ENCODE results near the gene SIGLEC14. TPM values are rescaled to one million over a fixed set of nuclear protein-coding genes. Genes with fewer than 3 reads are reported as not detected.

The SIGLEC14 gene
- total and polyA plus RNA-seq, 10 donors, result 13.3 to 101 (median 48.9) TPM; not detected in 2

GRCh38 chr19:51651216-51651846 is 4.7 kb upstream of the SIGLEC14 start:
- Histone ChIP-seq H3K4me3 (peak overlapping the region in 1 of 8 donors; percentile 38), H3K27me3 (replicated peaks in 1 of 7) (no peaks in the 10 kb centered on the region), H3K27ac (peak overlapping the region in 7 of 8 donors; percentile 49 to 84 (median 74)), H3K4me1 (peaks cover 0 to 72% (median 28%) of the 10 kb centered on the region in 6 donors), H3K36me3 (no peaks in the 10 kb centered on the region), H3K9me3 (no peaks in the 10 kb centered on the region)
- TF ChIP-seq POLR2AphosphoS5 (IDR thresholded peaks at IDR 0.05), result peak in 1 of 3 donors; percentile 35
- TF ChIP-seq POLR2A (IDR thresholded peaks at IDR 0.05), result no peak
- no peak for DNase-seq
- WGBS, 5 donors, result 41 to 66% (median 54%) methylated on average over 7 of the region's 7 CpGs
- intact Hi-C loops (cut with DNase I; ENCODE audit: low total_unique reads), result loop anchor here (10.0 kb wide), 1 partner anchor 237 kb away; the partner anchor contains the start of gene SIGLEC10

- peak overlapping the region in 7 of 8 donors; percentile 56 to 88 (median 74) for H3K27ac ChIP-seq
- peaks cover 0 to 29% (median 4%) of the 10 kb centered on the region in 6 donors for H3K36me3 ChIP-seq
- peaks cover 4 to 79% (median 24%) of the 10 kb centered on the region in 6 donors for H3K4me1 ChIP-seq
- intact Hi-C loops (cut with DNase I; ENCODE audit: low total_unique reads), result no loop called here
- H3K4me3 ChIP-seq, result peak overlapping the region in 1 of 8 donors; percentile 51
- no peak for DNase-seq
- H3K9me3 ChIP-seq, result no peaks in the 10 kb centered on the region
- H3K27me3 ChIP-seq (replicated peaks in 1 of 7), result no peaks in the 10 kb centered on the region
- WGBS, 5 donors, result 86 to 96% (median 92%) methylated on average over 6 of the region's 6 CpGs
- TF ChIP-seq, protein P1, sequence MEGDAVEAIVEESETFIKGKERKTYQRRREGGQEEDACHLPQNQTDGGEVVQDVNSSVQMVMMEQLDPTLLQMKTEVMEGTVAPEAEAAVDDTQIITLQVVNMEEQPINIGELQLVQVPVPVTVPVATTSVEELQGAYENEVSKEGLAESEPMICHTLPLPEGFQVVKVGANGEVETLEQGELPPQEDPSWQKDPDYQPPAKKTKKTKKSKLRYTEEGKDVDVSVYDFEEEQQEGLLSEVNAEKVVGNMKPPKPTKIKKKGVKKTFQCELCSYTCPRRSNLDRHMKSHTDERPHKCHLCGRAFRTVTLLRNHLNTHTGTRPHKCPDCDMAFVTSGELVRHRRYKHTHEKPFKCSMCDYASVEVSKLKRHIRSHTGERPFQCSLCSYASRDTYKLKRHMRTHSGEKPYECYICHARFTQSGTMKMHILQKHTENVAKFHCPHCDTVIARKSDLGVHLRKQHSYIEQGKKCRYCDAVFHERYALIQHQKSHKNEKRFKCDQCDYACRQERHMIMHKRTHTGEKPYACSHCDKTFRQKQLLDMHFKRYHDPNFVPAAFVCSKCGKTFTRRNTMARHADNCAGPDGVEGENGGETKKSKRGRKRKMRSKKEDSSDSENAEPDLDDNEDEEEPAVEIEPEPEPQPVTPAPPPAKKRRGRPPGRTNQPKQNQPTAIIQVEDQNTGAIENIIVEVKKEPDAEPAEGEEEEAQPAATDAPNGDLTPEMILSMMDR (IDR thresholded peaks at IDR 0.05 in 8 of 11, conservative IDR thresholded peaks at IDR 0.05 in 3 of 11), result no peak
- no peak for TF ChIP-seq POLR2AphosphoS5 (IDR thresholded peaks at IDR 0.05)
- TF ChIP-seq POLR2A (IDR thresholded peaks at IDR 0.05), result no peak
Observed at GRCh38 chr19:51647318-51647717, 693 bp upstream of the SIGLEC14 start.

GRCh38 chr19:51644636-51645271 is 1.9 kb downstream of the SIGLEC14 start:
- peak overlapping the region in 5 of 8 donors; percentile 29 to 93 (median 81) for H3K27ac ChIP-seq
- 31 to 42% (median 40%) methylated on average over 10 to 11 of the region's 11 CpGs for WGBS, 5 donors
- DNase-seq, result no peak
- H3K27me3 ChIP-seq (replicated peaks in 1 of 7), result no peaks in the 10 kb centered on the region
- H3K4me1 ChIP-seq, result peaks cover 7 to 79% (median 18%) of the 10 kb centered on the region in 6 donors
- TF ChIP-seq, protein P1 (IDR thresholded peaks at IDR 0.05 in 8 of 11, conservative IDR thresholded peaks at IDR 0.05 in 3 of 11), result no peak
- TF ChIP-seq POLR2A (IDR thresholded peaks at IDR 0.05) (no peak), POLR2AphosphoS5 (IDR thresholded peaks at IDR 0.05) (no peak)
- no peaks in the 10 kb centered on the region for H3K9me3 ChIP-seq
- H3K36me3 ChIP-seq, result peaks cover 0 to 55% (median 4%) of the 10 kb centered on the region in 6 donors
- intact Hi-C loops (cut with DNase I; ENCODE audit: low total_unique reads), result no loop called here
- peak overlapping the region in 6 of 8 donors; percentile 27 to 72 (median 50) for H3K4me3 ChIP-seq

DNA sequence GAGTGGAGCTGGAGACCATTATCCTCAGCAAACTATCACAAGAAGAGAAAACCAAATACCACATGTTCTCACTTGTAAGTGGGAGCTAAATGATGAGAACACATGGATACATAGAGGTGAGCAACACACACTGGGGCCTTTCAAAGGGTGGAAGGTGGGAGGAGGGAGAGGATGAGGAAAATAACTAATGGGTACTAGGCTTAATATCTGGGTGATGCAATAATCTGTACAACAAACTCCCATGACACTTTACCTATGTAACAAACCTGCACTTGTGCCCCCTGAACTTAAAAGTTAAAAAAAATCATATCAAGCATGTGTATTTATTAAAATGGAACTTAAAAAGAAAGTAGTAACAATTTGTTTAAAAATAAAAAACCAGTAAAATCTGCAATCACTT is 5.0 kb downstream of the SIGLEC14 start:
- intact Hi-C loops (cut with DNase I; ENCODE audit: low total_unique reads), result no loop called here
- Histone ChIP-seq H3K9me3 (peaks cover 0 to 6% (median 0%) of the 10 kb centered on the region in 8 donors), H3K27me3 (replicated peaks in 1 of 7) (peaks cover 0 to 4% (median 0%) of the 10 kb centered on the region in 7 donors), H3K4me1 (peaks cover 0 to 79% (median 16%) of the 10 kb centered on the region in 6 donors), H3K36me3 (peaks cover 0 to 68% (median 4%) of the 10 kb centered on the region in 6 donors), H3K4me3 (peak overlapping the region in 1 of 8 donors; percentile 0), H3K27ac (peak overlapping the region in 1 of 8 donors; percentile 5)
- TF ChIP-seq POLR2AphosphoS5 (IDR thresholded peaks at IDR 0.05) (no peak), POLR2A (IDR thresholded peaks at IDR 0.05) (no peak)
- TF ChIP-seq, protein P1 (IDR thresholded peaks at IDR 0.05 in 8 of 11, conservative IDR thresholded peaks at IDR 0.05 in 3 of 11), result no peak
- DNase-seq, result no peak

All from spleen (tissue), 11 donors.